ENCODE measurements around the gene A3GALT2. TPM values are rescaled to one million over a fixed set of nuclear protein-coding genes. Genes with fewer than 3 reads are reported as not detected.

Gene A3GALT2
- polyA plus RNA-seq, 3 donors: not detected

DNA sequence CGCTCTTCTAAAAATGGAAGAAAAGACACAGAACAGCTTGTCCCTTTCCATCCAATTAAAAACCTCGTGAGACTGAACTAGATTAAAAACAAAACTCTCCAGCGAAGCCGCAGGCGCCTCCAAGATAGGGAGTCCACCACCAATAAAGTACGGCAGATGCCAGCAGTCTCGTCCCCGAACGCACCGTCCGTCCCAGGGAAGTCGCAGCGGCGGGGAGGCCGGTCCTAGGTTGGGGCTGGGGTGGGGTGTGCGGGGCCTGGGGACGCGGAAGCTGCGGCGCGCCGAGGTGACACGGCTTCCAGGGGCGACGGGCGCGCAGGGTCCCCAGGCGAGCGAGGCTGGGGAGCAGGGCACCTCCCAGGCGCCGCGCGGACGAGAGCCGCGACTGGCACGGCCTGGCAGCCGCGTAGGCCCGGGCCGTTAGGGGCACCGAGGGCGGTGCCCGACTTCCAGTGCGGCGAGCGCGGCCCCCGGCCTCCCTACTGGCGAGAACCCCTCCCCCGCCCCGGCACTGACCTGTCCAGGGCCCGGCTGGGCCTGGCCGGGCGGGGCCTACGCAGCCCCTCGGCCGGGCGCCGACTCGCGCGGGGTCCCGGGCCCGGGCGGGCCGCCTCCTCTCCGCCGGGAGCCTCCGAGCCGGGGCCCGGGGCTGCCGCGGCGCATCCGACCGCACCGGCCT lies 28.3 kb upstream of the A3GALT2 start:
- H3K4me1 ChIP-seq (ENCODE audit: control insufficient read depth in 1 of 2, insufficient read depth in 2 of 2, low read length in 2 of 2): peaks cover 37 to 58% of the 10 kb centered on the region in 2 donors
- WGBS (ENCODE audit: insufficient coverage): under 1% methylated on average over 69 of the region's 78 CpGs
- peaks cover 53% of the 10 kb centered on the region for H3K4me1 Mint-ChIP-seq

GRCh38 chr1:33348676-33349080 lies 27.8 kb upstream of the A3GALT2 start:
- Mint-ChIP-seq H3K27ac (peak overlapping the region; percentile 73 to 96 (median 88)), H3K27me3 (ENCODE audit: low read depth in 3 of 3) (peaks cover 0 to 4% (median 2%) of the 10 kb centered on the region in 3 donors), H3K4me3 (peak overlapping the region; percentile 96), H3K9me3 (no peaks in the 10 kb centered on the region), H3K36me3 (peaks cover 30 to 34% of the 10 kb centered on the region in 2 donors), H3K4me1 (peaks cover 58% of the 10 kb centered on the region)
- DNase-seq: no peak
- H3K4me2 ChIP-seq (replicated peaks; ENCODE audit: extremely low read depth, low read length, poor library complexity, severe bottlenecking): peak overlapping the region; percentile 91
- intact Hi-C loops (cut with micrococcal nuclease): loop anchor here in 1 of 2 donors (2.0 kb wide), 1 partner anchor 14 kb away; no protein-coding TSS in a partner anchor
- TF ChIP-seq, protein P1, sequence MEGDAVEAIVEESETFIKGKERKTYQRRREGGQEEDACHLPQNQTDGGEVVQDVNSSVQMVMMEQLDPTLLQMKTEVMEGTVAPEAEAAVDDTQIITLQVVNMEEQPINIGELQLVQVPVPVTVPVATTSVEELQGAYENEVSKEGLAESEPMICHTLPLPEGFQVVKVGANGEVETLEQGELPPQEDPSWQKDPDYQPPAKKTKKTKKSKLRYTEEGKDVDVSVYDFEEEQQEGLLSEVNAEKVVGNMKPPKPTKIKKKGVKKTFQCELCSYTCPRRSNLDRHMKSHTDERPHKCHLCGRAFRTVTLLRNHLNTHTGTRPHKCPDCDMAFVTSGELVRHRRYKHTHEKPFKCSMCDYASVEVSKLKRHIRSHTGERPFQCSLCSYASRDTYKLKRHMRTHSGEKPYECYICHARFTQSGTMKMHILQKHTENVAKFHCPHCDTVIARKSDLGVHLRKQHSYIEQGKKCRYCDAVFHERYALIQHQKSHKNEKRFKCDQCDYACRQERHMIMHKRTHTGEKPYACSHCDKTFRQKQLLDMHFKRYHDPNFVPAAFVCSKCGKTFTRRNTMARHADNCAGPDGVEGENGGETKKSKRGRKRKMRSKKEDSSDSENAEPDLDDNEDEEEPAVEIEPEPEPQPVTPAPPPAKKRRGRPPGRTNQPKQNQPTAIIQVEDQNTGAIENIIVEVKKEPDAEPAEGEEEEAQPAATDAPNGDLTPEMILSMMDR (IDR thresholded peaks at IDR 0.05): no peak
- H3K4me3 ChIP-seq (replicated peaks in 1 of 3; ENCODE audit: low read depth in 2 of 3, low read length in 3 of 3): peak overlapping the region; percentile 82 to 94 (median 92)
- peaks cover 54% of the 10 kb centered on the region for H4K20me1 ChIP-seq (ENCODE audit: insufficient read depth, low read length)
- peaks cover 58% of the 10 kb centered on the region for H3K79me2 ChIP-seq (ENCODE audit: insufficient read depth, low read length)
- no peaks in the 10 kb centered on the region for H3K27me3 ChIP-seq (ENCODE audit: control insufficient read depth in 2 of 2, insufficient read depth in 2 of 2, low read length in 2 of 2)
- H3K27ac ChIP-seq (ENCODE audit: low read depth in 1 of 2, low read length in 2 of 2): peak overlapping the region; percentile 21 to 84
- peak overlapping the region; percentile 80 for H3K9ac ChIP-seq (ENCODE audit: insufficient read depth, low read length, poor library complexity, severe bottlenecking)
- H3K9me3 ChIP-seq (replicated peaks in 1 of 2; ENCODE audit: control insufficient read depth in 1 of 2, insufficient read depth in 1 of 2, low read length in 2 of 2): no peaks in the 10 kb centered on the region
- peaks cover under 1 to 16% of the 10 kb centered on the region in 2 donors for H3K36me3 ChIP-seq (replicated peaks in 1 of 2; ENCODE audit: control insufficient read depth in 1 of 2, insufficient read depth in 2 of 2, low read length in 2 of 2)
- peak overlapping the region; percentile 45 for H2AFZ ChIP-seq (ENCODE audit: insufficient read depth, low read depth, low read length, poor library complexity, severe bottlenecking)
- 1% methylated on average over 9 of the region's 11 CpGs for WGBS (ENCODE audit: insufficient coverage)
- peaks cover 37 to 63% of the 10 kb centered on the region in 2 donors for H3K4me1 ChIP-seq (ENCODE audit: control insufficient read depth in 1 of 2, insufficient read depth in 2 of 2, low read length in 2 of 2)

More for the DNA sequence above, 28.3 kb upstream of the A3GALT2 start:
- Histone ChIP-seq H3K27me3 (ENCODE audit: control insufficient read depth in 2 of 2, insufficient read depth in 2 of 2, low read length in 2 of 2) (no peaks in the 10 kb centered on the region), H2AFZ (ENCODE audit: insufficient read depth, low read depth, low read length, poor library complexity, severe bottlenecking) (peak overlapping the region; percentile 45), H3K79me2 (ENCODE audit: insufficient read depth, low read length) (peaks cover 53% of the 10 kb centered on the region), H3K27ac (ENCODE audit: low read depth in 1 of 2, low read length in 2 of 2) (peak overlapping the region; percentile 21 to 84), H3K9me3 (replicated peaks in 1 of 2; ENCODE audit: control insufficient read depth in 1 of 2, insufficient read depth in 1 of 2, low read length in 2 of 2) (no peaks in the 10 kb centered on the region), H3K4me3 (replicated peaks in 1 of 3; ENCODE audit: low read depth in 2 of 3, low read length in 3 of 3) (peak overlapping the region; percentile 82 to 94 (median 92)), H3K36me3 (replicated peaks in 1 of 2; ENCODE audit: control insufficient read depth in 1 of 2, insufficient read depth in 2 of 2, low read length in 2 of 2) (peaks cover 0 to 16% of the 10 kb centered on the region in 2 donors), H4K20me1 (ENCODE audit: insufficient read depth, low read length) (peaks cover 48% of the 10 kb centered on the region), H3K9ac (ENCODE audit: insufficient read depth, low read length, poor library complexity, severe bottlenecking) (peak overlapping the region; percentile 80), H3K4me2 (replicated peaks; ENCODE audit: extremely low read depth, low read length, poor library complexity, severe bottlenecking) (peak overlapping the region; percentile 91)
- peak in 2 of 3 donors; percentile 29 to 36 for DNase-seq
- intact Hi-C loops (cut with micrococcal nuclease): loop anchor here in 1 of 2 donors (2.0 kb wide), 1 partner anchor 14 kb away; no protein-coding TSS in a partner anchor
- TF ChIP-seq, protein P1 (IDR thresholded peaks at IDR 0.05): no peak
- Mint-ChIP-seq H3K27ac (peak overlapping the region; percentile 73 to 96 (median 88)), H3K4me3 (peak overlapping the region; percentile 96), H3K27me3 (ENCODE audit: low read depth in 3 of 3) (peaks cover 0 to 6% (median 2%) of the 10 kb centered on the region in 3 donors), H3K9me3 (no peaks in the 10 kb centered on the region), H3K36me3 (peaks cover 35 to 37% of the 10 kb centered on the region in 2 donors)

Measured in CD14-positive monocyte (primary cell).